MM.1S (cell line): Measurements from ENCODE around the gene RNF224.

ENCODE experiments used
- DNase-seq: peaks from one replicate; pipeline ENCODE4 v3.0.0-alpha.2; 2015
- H2AFZ ChIP-seq: fragments of 300-600 bp; sonication (generic); 2 replicates; pipeline ENCODE4 v1.6.0; 2016; ENCODE audit warnings: antibody characterized with exemption, low read length
- H3F3A ChIP-seq: fragments of 300-600 bp; sonication (generic); 2 replicates; pipeline ENCODE4 v1.6.1; 2016; ENCODE audit warnings: mild to moderate bottlenecking, antibody characterized with exemption, low read length, moderate library complexity, mixed read lengths; ENCODE audit not compliant: insufficient read depth
- H3K27ac ChIP-seq: fragments of 300-600 bp; sonication (generic); 2 replicates; pipeline ENCODE4 v1.5.1; 2016; ENCODE audit warnings: mild to moderate bottlenecking, low read length
- H3K27me3 ChIP-seq: fragments of 300-600 bp; sonication (generic); replicated peaks from 2 replicates; pipeline ENCODE4 v1.6.0; 2016; ENCODE audit warnings: low read length; ENCODE audit not compliant: insufficient read depth
- H3K36me3 ChIP-seq: fragments of 300-600 bp; sonication (generic); replicated peaks from 2 replicates; pipeline ENCODE4 v1.6.1; 2016; ENCODE audit warnings: mild to moderate bottlenecking, low read length, mixed read lengths; ENCODE audit not compliant: insufficient read depth
- H3K4me1 ChIP-seq: fragments of 300-600 bp; sonication (generic); 2 replicates; pipeline ENCODE4 v1.6.1; 2016; ENCODE audit warnings: low read length, mixed read lengths
- H3K4me2 ChIP-seq: fragments of 300-600 bp; sonication (generic); 2 replicates; pipeline ENCODE4 v1.6.0; 2016; ENCODE audit warnings: low read depth, low read length
- H3K4me3 ChIP-seq: fragments of 300-600 bp; sonication (generic); 2 replicates; pipeline ENCODE4 v1.5.1; 2016; ENCODE audit warnings: low read length, mixed read lengths
- H3K79me2 ChIP-seq: fragments of 300-600 bp; sonication (generic); 2 replicates; pipeline ENCODE4 v1.6.1; 2016; ENCODE audit warnings: mixed run types, low read length, mixed read lengths
- H3K9ac ChIP-seq: fragments of 300-600 bp; sonication (generic); 2 replicates; pipeline ENCODE4 v1.6.1; 2016; ENCODE audit warnings: low read length, mixed read lengths
- H3K9me2 ChIP-seq: fragments of 300-600 bp; sonication (generic); replicated peaks from 2 replicates; pipeline ENCODE4 v1.6.1; 2016; ENCODE audit warnings: mild to moderate bottlenecking, low read length, mixed read lengths; ENCODE audit not compliant: insufficient read depth
- H3K9me3 ChIP-seq: fragments of 300-600 bp; sonication (generic); replicated peaks from 2 replicates; pipeline ENCODE4 v1.6.1; 2016; ENCODE audit warnings: mild to moderate bottlenecking, low read length, mixed read lengths; ENCODE audit not compliant: insufficient read depth
- H4K20me1 ChIP-seq: fragments of 300-600 bp; sonication (generic); 2 replicates; pipeline ENCODE4 v1.6.1; 2016; ENCODE audit warnings: mild to moderate bottlenecking, low read length, moderate library complexity, mixed read lengths; ENCODE audit not compliant: insufficient read depth
- EZH2 ChIP-seq: fragments of 300-600 bp; sonication (generic); optimal IDR thresholded peaks from 2 replicates; pipeline ENCODE3; 2017; ENCODE audit warnings: low read depth, mild to moderate bottlenecking, antibody characterized with exemption, low read length, mixed read lengths
- EZH2phosphoT487 ChIP-seq: fragments of 300-600 bp; sonication (generic); IDR thresholded peaks from 2 replicates; pipeline ENCODE4 v1.6.1; 2018; ENCODE audit warnings: antibody characterized with exemption, low read length
- TF ChIP-seq, protein P1 (sequence below): fragments of 300-600 bp; sonication (generic); IDR thresholded peaks from 2 replicates; pipeline ENCODE4 v1.5.1; 2016; ENCODE audit warnings: antibody characterized with exemption, low read length, mixed read lengths

Gene RNF224

DNA sequence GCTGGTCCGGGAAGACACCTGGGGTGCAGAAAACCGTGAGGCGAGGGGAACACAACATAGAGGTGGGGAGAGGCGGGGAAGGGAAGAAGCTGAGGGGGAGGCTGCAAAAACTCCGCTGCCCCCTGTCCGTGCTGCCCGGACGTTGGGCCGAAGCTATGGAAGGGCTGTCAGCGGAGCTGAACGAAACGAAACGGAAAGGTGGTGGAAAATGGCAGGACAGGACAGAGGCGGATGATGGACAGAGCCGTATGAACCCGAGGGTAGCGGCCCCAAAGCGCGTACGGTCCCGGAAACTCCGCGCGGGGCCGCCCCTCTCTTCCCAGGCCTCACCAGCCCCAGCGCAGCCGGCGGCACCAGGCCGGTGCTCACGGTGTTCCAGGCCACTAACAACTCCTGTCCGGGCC is 39.2 kb upstream of the RNF224 start:
- H3F3A ChIP-seq, result peaks cover 19% of the 10 kb centered on the region
- peaks cover 59% of the 10 kb centered on the region for H3K79me2 ChIP-seq
- H3K4me1 ChIP-seq, result peaks cover 17% of the 10 kb centered on the region
- peak overlapping the region; percentile 93 for H2AFZ ChIP-seq
- no peaks in the 10 kb centered on the region for H4K20me1 ChIP-seq
- H3K27ac ChIP-seq, result peak overlapping the region; percentile 94; the same call in 1 of the 2 replicates
- peak overlapping the region; percentile 98 for H3K4me3 ChIP-seq
- TF ChIP-seq EZH2phosphoT487 (no peak), EZH2 (no peak)
- TF ChIP-seq, protein P1, sequence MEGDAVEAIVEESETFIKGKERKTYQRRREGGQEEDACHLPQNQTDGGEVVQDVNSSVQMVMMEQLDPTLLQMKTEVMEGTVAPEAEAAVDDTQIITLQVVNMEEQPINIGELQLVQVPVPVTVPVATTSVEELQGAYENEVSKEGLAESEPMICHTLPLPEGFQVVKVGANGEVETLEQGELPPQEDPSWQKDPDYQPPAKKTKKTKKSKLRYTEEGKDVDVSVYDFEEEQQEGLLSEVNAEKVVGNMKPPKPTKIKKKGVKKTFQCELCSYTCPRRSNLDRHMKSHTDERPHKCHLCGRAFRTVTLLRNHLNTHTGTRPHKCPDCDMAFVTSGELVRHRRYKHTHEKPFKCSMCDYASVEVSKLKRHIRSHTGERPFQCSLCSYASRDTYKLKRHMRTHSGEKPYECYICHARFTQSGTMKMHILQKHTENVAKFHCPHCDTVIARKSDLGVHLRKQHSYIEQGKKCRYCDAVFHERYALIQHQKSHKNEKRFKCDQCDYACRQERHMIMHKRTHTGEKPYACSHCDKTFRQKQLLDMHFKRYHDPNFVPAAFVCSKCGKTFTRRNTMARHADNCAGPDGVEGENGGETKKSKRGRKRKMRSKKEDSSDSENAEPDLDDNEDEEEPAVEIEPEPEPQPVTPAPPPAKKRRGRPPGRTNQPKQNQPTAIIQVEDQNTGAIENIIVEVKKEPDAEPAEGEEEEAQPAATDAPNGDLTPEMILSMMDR, result no peak
- H3K36me3 ChIP-seq, result no peaks in the 10 kb centered on the region
- H3K27me3 ChIP-seq, result no peaks in the 10 kb centered on the region
- DNase-seq, result no peak
- peak overlapping the region; percentile 93 for H3K9ac ChIP-seq
- no peaks in the 10 kb centered on the region for H3K9me2 ChIP-seq
- H3K9me3 ChIP-seq, result no peaks in the 10 kb centered on the region
- H3K4me2 ChIP-seq, result peak overlapping the region; percentile 91

DNA sequence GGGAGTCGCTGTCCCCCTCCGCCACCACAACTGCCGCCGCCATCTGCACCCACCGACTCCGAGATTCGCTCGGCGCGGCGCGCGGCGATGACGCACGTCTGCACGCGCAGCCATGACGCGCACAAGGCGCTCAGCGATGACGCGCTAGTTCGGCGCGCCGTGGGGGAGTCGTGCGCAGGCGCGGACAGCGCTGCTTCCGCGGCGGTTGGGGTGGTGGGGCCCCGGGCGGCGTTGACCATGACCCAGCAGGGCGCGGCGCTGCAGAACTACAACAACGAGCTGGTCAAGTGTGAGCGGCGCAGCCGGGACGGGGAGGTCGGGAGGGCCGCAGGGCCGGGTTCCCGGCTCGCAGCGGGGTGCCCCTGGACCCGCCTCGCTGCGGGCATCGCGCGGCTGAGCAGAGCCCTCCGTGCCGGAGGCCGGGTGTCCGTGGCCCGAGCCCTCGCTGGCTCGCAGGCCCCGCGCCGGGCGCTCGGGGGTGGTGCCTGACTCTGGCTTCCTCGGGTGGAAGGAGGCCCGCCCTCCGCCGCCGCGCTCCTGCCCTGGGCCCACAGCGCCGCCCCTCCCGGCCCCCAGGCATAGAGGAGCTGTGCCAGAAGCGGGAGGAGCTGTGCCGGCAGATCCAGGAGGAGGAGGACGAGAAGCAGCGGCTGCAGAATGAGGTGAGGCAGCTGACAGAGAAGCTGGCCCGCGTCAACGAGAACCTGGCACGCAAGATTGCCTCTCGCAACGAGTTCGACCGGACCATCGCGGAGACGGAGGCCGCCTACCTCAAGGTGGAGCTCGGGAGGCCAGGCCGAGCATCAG is 38.6 kb upstream of the RNF224 start, which contains the start of the genes ANAPC2 and SSNA1:
Gene ANAPC2 (minus strand): TSS at position 71 of the 807 bp plus-strand sequence. CDS start 28 bp downstream, at position 43.
Gene SSNA1 (plus strand): TSS at position 187 of the 807 bp plus-strand sequence. CDS start 51 bp downstream, at position 238.
- H3K9me3 ChIP-seq, result no peaks in the 10 kb centered on the region
- H3K4me2 ChIP-seq, result peak within 1 kb of the TSS; percentile 93
- peak; percentile 96 for DNase-seq
- no peak for TF ChIP-seq EZH2phosphoT487
- TF ChIP-seq, protein P1, result peak; percentile 49
- H3K79me2 ChIP-seq, result peaks cover 59% of the 10 kb centered on the region
- H4K20me1 ChIP-seq, result no peaks in the 10 kb centered on the region
- H3K36me3 ChIP-seq, result no peaks in the 10 kb centered on the region
- no peaks in the 10 kb centered on the region for H3K9me2 ChIP-seq
- H3K9ac ChIP-seq, result peak within 1 kb of the TSS; percentile 93
- H3K4me3 ChIP-seq, result peak within 1 kb of the TSS; percentile 98
- H3K27ac ChIP-seq, result peak within 1 kb of the TSS; percentile 94
- H3K27me3 ChIP-seq, result no peaks in the 10 kb centered on the region
- H3K4me1 ChIP-seq, result peaks cover 17% of the 10 kb centered on the region
- H3F3A ChIP-seq, result peaks cover 19% of the 10 kb centered on the region
- peak within 1 kb of the TSS; percentile 93 for H2AFZ ChIP-seq

GRCh38 chr9:137189297-137190295 is 37.7 kb upstream of the RNF224 start:
- H3K9ac ChIP-seq, result peak overlapping the region; percentile 93
- H3K4me1 ChIP-seq, result peaks cover 17% of the 10 kb centered on the region
- no peak for DNase-seq
- H3K36me3 ChIP-seq, result no peaks in the 10 kb centered on the region
- peak overlapping the region; percentile 93 for H3K4me2 ChIP-seq
- peak overlapping the region; percentile 19; the same call in 1 of the 2 replicates for H2AFZ ChIP-seq
- peaks cover 59% of the 10 kb centered on the region for H3K79me2 ChIP-seq
- H3K9me2 ChIP-seq, result no peaks in the 10 kb centered on the region
- no peak for TF ChIP-seq EZH2phosphoT487
- no peak for TF ChIP-seq EZH2
- TF ChIP-seq, protein P1, result no peak
- H4K20me1 ChIP-seq, result no peaks in the 10 kb centered on the region
- H3F3A ChIP-seq, result peaks cover 19% of the 10 kb centered on the region
- H3K9me3 ChIP-seq, result no peaks in the 10 kb centered on the region
- no peaks in the 10 kb centered on the region for H3K27me3 ChIP-seq
- H3K27ac ChIP-seq, result peak overlapping the region; percentile 94
- H3K4me3 ChIP-seq, result peak overlapping the region; percentile 98
